LNCaP clone FGC (cell line): Measurements from ENCODE around the gene SENP6.
"Not testable (repeated sequence)": the region's sequence is repeated elsewhere in the genome, so short reads cannot be mapped to it uniquely, and the experiment has no call there.

ENCODE experiments used
- DNase-seq: peaks from one replicate; pipeline ENCODE4 v3.0.0-alpha.2; 2011; ENCODE audit warnings: low read depth
- H3K4me3 ChIP-seq: 2 replicates; pipeline ENCODE4 v1.5.1; 2011; ENCODE audit warnings: mild to moderate bottlenecking, low read depth, low read length, control low read depth
- TF ChIP-seq, protein P1 (sequence below): IDR thresholded peaks from 2 replicates; pipeline ENCODE4 v1.5.1; 2012; ENCODE audit warnings: mild to moderate bottlenecking; ENCODE audit not compliant: control insufficient read depth, insufficient read depth; ENCODE audit errors: extremely low read depth

Gene SENP6

DNA sequence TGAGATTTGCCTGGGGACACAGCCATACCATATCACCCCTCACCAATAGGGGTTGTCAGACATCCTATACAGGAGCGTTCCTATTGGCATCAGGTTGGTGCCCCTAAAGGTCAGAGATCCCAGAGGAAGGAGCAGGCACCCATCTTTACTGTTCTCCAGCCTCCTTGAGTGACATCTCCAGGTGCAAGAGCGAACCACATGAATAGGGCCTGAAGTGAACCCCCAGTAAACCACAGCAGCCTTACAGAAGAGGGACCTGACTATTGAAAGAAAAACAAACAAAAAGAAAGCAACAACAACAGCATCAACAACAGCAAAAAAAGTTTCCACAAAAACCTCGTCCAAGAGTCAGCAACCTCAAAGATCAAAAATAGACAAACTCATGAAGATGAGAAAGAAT is 32.7 kb upstream of the SENP6 start:
- no peak for DNase-seq
- TF ChIP-seq, protein P1, sequence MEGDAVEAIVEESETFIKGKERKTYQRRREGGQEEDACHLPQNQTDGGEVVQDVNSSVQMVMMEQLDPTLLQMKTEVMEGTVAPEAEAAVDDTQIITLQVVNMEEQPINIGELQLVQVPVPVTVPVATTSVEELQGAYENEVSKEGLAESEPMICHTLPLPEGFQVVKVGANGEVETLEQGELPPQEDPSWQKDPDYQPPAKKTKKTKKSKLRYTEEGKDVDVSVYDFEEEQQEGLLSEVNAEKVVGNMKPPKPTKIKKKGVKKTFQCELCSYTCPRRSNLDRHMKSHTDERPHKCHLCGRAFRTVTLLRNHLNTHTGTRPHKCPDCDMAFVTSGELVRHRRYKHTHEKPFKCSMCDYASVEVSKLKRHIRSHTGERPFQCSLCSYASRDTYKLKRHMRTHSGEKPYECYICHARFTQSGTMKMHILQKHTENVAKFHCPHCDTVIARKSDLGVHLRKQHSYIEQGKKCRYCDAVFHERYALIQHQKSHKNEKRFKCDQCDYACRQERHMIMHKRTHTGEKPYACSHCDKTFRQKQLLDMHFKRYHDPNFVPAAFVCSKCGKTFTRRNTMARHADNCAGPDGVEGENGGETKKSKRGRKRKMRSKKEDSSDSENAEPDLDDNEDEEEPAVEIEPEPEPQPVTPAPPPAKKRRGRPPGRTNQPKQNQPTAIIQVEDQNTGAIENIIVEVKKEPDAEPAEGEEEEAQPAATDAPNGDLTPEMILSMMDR = no peak

DNA sequence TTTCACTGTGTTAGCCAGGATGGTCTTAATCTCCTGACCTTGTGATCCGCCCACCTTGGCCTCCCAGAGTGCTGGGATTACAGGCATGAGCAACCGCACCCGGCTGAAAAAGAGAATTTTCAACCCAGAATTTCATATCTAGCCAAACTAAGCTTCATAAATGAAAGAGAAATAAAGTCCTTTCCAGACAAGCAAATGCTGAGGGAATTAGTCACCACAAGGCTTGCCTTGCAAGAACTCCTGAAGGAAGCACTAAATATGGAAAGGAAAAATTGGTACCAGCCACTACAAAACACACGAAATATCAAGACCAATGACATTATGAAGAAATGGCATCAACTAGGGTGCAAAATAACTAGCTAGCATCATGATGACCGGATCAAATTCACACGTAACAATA is 31.0 kb upstream of the SENP6 start:
- DNase-seq, H3K4me3 ChIP-seq: not testable (repeated sequence)

More for the DNA sequence above, 32.7 kb upstream of the SENP6 start:
- H3K4me3 ChIP-seq = no peak overlapping the region

DNA sequence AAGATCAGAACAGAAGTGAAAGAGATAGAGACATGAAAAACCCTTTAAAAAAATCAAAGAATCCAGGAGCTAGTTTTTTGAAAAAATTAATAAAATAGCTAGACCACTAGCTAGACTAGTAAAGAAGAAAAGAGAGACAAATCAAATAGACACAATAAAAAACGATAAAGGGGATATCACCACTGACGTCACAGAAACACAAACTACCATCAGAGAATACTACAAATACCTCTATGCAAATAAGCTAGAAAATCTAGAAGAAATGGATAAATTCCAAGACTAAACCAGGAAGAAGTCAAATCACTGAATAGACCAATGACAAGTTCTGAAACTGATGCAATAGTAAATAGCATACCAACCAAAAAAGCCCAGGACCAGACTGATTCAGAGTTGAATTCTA is 29.6 kb upstream of the SENP6 start:
- DNase-seq = no peak

DNA sequence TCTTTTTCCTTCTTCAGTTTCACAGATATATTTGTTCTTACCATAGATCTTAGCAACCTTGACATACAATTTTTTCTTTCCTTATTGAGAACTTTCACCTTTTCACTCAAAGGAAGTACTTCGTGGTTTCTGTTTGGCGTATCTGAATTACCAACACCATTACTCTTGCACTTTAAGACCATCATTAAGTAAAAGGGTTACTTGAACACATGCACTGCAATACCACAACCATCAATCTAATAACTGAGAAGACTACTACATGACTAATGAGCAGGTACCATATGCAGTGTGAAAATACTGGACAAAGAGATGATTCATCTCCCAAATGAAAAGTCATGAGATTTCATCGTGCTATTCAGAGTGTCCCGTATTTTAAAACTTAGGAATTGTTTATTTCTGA is 21.7 kb upstream of the SENP6 start:
- no peak for DNase-seq

More for the DNA sequence above, 29.6 kb upstream of the SENP6 start:
- H3K4me3 ChIP-seq = no peak overlapping the region
- TF ChIP-seq, protein P1 = no peak

DNA sequence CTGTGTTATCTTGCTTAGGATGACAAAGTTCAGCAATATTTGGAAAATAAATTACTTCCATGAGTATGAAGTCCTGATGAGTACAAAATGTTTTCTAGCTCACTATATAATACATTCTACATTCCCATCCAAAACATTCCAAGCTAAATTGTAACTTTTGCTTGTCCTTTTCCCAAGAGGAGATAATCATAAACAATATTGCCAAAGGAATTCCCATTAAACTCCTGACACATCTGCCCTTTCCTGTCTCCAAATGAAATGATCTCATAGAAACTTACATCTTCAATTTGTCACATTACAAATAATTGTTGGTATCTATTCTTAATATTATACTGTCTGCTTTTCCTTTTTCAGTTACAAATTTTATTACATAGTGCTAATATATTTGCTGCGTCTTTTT is 20.4 kb upstream of the SENP6 start:
- no peak for DNase-seq
- TF ChIP-seq, protein P1 = no peak
- no peak overlapping the region for H3K4me3 ChIP-seq

More for the DNA sequence above, 21.7 kb upstream of the SENP6 start:
- TF ChIP-seq, protein P1 = no peak
- H3K4me3 ChIP-seq = no peak overlapping the region

DNA sequence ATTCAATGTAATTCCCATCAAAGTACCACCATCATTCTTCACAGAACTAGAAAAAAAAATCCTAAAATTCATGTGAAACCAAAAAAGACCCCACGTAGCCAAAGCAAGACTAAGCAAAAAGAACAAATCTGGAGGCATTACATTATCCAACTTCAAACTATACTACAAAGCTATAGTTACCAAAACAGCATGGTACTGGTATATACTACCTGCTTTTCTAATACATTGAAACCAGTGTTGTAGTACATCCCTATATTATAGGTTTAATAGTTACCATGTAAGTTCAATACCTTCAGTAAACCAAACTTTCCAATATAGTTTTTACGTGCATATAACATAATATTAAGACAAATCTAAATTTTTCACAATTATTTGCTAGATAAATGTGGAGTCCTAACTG is 17.1 kb upstream of the SENP6 start:
- DNase-seq, H3K4me3 ChIP-seq: not testable (repeated sequence)

DNA sequence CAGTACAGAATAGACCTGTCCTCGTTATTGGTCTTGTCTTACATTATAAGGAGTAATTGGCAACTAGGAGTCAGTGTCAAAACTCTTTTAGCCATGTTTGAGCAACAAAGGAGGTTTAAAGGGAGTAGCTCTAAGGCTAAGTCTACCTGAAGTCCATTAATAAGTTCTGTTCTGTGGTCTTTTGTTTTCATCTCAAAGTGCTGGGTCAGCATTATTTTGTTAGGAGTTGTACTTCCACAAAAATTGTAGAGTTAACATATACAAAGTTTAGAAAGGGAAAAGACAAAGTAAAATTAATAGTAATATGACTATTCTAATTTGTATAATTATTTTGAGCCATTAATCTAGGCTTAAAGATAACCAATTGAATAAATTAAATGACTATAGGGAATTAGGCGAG is 12.7 kb upstream of the SENP6 start:
- H3K4me3 ChIP-seq = no peak overlapping the region
- TF ChIP-seq, protein P1 = no peak
- DNase-seq = no peak

DNA sequence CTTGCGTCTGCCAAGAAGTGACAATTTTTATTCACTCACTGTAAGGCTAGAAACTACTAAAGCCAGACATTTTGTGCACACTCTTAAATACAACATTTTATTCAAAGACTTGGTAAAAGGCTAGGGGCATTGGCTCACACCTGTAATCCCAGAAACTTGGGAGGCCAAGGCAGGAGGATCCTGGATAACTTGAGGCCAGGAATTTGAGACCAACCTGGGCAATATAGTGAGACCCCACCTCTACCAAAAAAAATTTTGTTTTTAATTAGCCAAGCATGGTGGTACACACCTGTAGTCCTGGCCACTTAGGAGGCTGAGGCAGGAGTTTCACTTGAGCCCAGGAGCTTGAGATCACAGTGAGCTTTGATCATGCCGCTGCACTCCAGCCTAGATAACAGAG is 11.3 kb upstream of the SENP6 start:
- TF ChIP-seq, protein P1 = no peak
- DNase-seq = no peak
- no peak overlapping the region for H3K4me3 ChIP-seq

DNA sequence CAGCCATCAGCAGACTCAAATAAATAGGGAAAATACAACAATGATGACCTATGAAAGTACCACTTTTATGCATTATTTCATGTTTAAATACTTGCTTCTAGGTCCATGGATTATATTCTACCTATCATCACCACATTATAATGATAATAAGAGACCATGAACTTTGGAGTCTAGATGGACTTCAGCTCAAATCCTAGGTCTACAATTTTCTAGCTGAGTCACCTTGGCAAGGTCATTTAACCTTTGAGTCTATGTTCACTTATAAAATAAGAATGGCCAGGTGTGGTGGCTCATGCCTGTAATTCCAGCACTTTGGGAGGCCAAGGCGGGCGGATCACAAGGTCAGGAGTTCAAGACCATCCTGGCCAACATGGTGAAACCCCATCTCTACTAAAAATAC is 5.3 kb upstream of the SENP6 start:
- not testable (repeated sequence) for DNase-seq, H3K4me3 ChIP-seq
